Glutamatergic neuron (in vitro differentiated cells): ENCODE data around the gene GALNT17. TPM values are rescaled to one million over a fixed set of nuclear protein-coding genes. Genes with fewer than 3 reads are reported as not detected.

Experiments used
- DNase-seq: peaks from one replicate; pipeline ENCODE4 v3.0.0; 2022
- H3K27ac Mint-ChIP-seq: one replicate; pipeline ENCODE4 v1.8.0; 2020; ENCODE audit warnings: mild to moderate bottlenecking, mixed read lengths, inconsistent platforms; ENCODE audit not compliant: unreplicated experiment
- H3K27me3 Mint-ChIP-seq: one replicate; pipeline ENCODE4 v1.8.0; 2020; ENCODE audit warnings: mild to moderate bottlenecking, moderate library complexity, mixed read lengths, inconsistent platforms; ENCODE audit not compliant: unreplicated experiment
- H3K36me3 Mint-ChIP-seq: one replicate; pipeline ENCODE4 v1.8.0; 2020; ENCODE audit warnings: mild to moderate bottlenecking, mixed read lengths, inconsistent platforms; ENCODE audit not compliant: unreplicated experiment
- H3K4me1 Mint-ChIP-seq: one replicate; pipeline ENCODE4 v1.8.0; 2020; ENCODE audit warnings: mild to moderate bottlenecking, low read depth, mixed read lengths, inconsistent platforms; ENCODE audit not compliant: unreplicated experiment
- H3K4me3 Mint-ChIP-seq: one replicate; pipeline ENCODE4 v1.8.0; 2020; ENCODE audit warnings: mild to moderate bottlenecking, mixed read lengths, inconsistent platforms; ENCODE audit not compliant: unreplicated experiment
- H3K9me3 Mint-ChIP-seq: one replicate; pipeline ENCODE4 v1.8.0; 2020; ENCODE audit warnings: mild to moderate bottlenecking, moderate library complexity, mixed read lengths, inconsistent platforms; ENCODE audit not compliant: unreplicated experiment
- CTCF ChIP-seq: fragments of 200-600 bp; sonication (generic); IDR thresholded peaks from one replicate; pipeline ENCODE4 v1.5.0; 2021; ENCODE audit not compliant: partially characterized antibody, unreplicated experiment
- total RNA-seq: library from RNA; stranded (reverse); fragmentation: NEBNext Ultra II Directional; extraction: Animal tissue kit (Norgen Biotek cat#: 25700); gene quantifications from one replicate; pipeline ENCODE4 v1.2.1, GENCODE V29; 2021; ENCODE audit not compliant: unreplicated experiment

The GALNT17 gene
- total RNA-seq, 1 donor from 2014 or later: 42.0 TPM

- DNase-seq: no peak
- Mint-ChIP-seq H3K27me3 (peaks cover 2% of the 10 kb centered on the region), H3K4me3 (no peak overlapping the region), H3K36me3 (no peaks in the 10 kb centered on the region), H3K4me1 (peaks cover 26% of the 10 kb centered on the region), H3K27ac (no peak overlapping the region), H3K9me3 (peaks cover 2% of the 10 kb centered on the region)
- TF ChIP-seq CTCF: no peak
Observed at GRCh38 chr7:71182438-71182935, 50.5 kb downstream of the GALNT17 start.

- peaks cover 21% of the 10 kb centered on the region for H3K4me1 Mint-ChIP-seq
- H3K27me3 Mint-ChIP-seq: peaks cover 2% of the 10 kb centered on the region
- no peak for TF ChIP-seq CTCF
- peaks cover 10% of the 10 kb centered on the region for H3K36me3 Mint-ChIP-seq
- DNase-seq: no peak
- H3K9me3 Mint-ChIP-seq: peaks cover 2% of the 10 kb centered on the region
- H3K27ac Mint-ChIP-seq: no peak overlapping the region
- no peak overlapping the region for H3K4me3 Mint-ChIP-seq
Observed at GRCh38 chr7:71184136-71184535, 52.2 kb downstream of the GALNT17 start.

- H3K4me3 Mint-ChIP-seq: no peak overlapping the region
- no peak for TF ChIP-seq CTCF
- H3K27ac Mint-ChIP-seq: no peak overlapping the region
- peaks cover 5% of the 10 kb centered on the region for H3K9me3 Mint-ChIP-seq
- DNase-seq: no peak
- H3K27me3 Mint-ChIP-seq: peaks cover 2% of the 10 kb centered on the region
- peaks cover 18% of the 10 kb centered on the region for H3K4me1 Mint-ChIP-seq
- peaks cover 15% of the 10 kb centered on the region for H3K36me3 Mint-ChIP-seq
Observed at GRCh38 chr7:71184609-71185008, 52.7 kb downstream of the GALNT17 start.

GRCh38 chr7:71186535-71187057, 54.7 kb downstream of the GALNT17 start:
- no peak for TF ChIP-seq CTCF
- Mint-ChIP-seq H3K4me3 (no peak overlapping the region), H3K36me3 (peaks cover 19% of the 10 kb centered on the region), H3K9me3 (peaks cover 8% of the 10 kb centered on the region), H3K27ac (no peak overlapping the region), H3K27me3 (peaks cover 2% of the 10 kb centered on the region), H3K4me1 (peaks cover 20% of the 10 kb centered on the region)
- no peak for DNase-seq

- Mint-ChIP-seq H3K4me1 (peaks cover 22% of the 10 kb centered on the region), H3K4me3 (no peak overlapping the region), H3K27me3 (no peaks in the 10 kb centered on the region), H3K27ac (peak overlapping the region; percentile 86), H3K36me3 (peaks cover 25% of the 10 kb centered on the region), H3K9me3 (peaks cover 12% of the 10 kb centered on the region)
- DNase-seq: no peak
- TF ChIP-seq CTCF: no peak
Observed at GRCh38 chr7:71191771-71192170, 59.8 kb downstream of the GALNT17 start.
